DMS53 treated with DMSO at 0.1 percent for 48 hours (cell line): ENCODE results near the gene ARHGAP28.
"Not testable (repeated sequence)": the region's sequence is repeated elsewhere in the genome, so short reads cannot be mapped to it uniquely, and the experiment has no call there.

Experiments used
- DNase-seq: peaks from one replicate; lab custom pipeline; 2025; ENCODE audit not compliant: unreplicated experiment; lab: John Stamatoyannopoulos, UW

ARHGAP28 gene

DNA sequence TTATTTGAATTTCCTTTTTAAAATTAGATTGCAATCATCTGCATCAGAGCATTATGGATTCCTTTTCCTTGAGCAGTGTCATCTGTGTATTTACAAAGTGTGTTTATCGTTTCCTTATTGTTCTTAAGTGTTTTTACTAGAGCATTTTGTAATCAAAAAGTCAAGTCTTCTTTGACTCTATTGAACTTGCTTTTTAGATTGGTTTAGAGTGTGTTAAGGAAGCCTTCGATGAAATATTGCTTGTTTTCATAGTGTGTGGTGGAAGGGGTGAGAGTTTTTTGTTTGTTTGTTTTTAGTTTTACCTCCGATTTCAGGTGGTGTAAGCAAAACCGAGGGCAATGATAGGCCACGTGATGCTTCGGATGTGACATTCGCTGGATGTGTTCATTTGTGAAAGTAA, 45.7 kb downstream of the ARHGAP28 start:
- DNase-seq: no peak

DNA sequence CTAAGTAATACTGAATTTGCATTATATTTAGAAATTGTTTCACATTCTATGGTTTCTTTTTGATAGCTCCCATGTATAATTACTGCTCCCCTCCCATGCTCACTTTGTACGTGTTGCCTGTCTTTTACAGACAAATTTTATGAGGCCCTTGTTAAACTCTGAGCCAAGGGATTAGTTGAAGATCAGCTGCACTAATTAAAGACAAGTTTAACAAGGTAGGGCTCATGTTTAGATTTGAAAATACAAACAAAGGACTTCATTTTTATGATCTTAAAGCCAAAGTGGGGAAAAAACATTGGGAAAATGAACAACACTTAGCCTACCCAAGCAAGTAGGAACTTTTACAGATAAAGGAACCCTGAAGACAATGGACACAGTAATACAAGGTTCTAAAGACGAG, 46.2 kb downstream of the ARHGAP28 start:
- no peak for DNase-seq

DNA sequence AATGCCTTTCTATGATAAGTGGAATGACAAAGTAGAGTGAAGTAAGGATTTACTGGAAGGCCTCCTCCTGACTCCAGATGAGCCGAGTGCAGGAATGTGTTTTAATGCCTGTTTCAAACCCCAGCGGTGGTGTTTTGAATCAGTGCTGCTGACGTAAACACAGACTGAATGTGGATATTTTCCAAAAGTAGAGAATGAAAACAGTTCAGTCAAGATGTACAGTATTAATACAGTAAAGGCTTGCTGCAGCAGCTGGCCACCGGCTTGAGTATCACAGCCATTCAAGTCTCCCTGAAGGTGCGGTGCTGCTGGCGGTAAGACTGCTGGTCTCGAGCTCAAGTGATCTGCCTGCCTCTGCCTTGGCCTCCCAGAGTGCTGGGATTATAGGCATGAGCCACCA, 46.7 kb downstream of the ARHGAP28 start:
- DNase-seq: no peak

DNA sequence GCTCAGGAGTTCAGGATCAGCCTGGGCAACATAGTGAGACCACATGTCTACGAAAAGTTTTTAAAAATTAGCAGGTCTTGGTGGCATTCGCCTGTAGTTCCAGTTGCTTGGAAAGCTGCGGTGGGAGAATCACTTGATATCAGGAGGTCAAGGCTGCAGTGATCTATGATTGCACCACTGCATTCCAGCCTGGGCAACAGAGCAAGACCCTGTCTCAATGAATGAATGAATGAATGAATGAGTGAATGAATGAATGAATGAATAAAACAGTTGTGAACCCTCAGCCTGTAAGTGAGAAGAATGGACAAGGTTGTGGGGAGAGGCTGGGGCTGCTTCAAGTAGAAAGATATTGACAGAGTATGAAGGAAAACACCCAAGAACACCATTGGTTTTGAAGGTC, 48.0 kb downstream of the ARHGAP28 start:
- DNase-seq: no peak

DNA sequence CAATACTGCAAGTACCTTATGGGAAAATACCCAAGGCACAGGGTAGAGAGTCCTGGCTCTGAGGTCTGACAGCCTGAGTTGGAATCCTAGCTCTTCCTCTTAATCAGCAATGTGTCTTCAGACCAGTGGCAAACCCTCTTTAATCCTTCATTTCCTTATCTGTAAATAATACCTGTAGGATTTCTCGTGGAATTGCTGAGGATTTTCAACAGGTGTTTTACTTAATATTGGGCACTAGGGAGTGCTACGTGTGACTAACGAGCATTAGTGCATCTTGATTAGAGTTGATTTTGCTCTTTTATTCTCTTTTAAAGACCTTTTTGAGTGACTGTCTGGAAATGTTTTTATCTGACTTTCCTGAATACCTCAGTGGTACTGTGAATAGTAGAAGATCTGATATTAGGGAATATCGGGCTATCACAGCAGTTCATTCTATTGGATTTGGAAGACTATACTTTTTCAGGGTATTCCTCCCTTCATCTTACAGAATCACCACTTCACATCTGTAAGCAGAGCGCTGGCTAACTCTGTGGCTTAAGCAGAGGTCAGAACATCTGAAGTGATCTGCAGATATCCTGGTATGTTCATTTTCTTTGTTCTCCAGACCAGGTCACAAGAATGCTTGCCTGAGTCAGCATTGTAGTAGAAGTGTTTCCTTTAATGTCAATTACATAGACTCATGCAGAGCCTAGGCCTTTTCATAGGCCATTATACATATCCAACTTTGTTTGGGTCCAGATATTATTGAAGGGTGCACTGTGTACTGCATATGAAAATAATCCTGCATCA, 49.1 kb downstream of the ARHGAP28 start:
- DNase-seq: no peak

DNA sequence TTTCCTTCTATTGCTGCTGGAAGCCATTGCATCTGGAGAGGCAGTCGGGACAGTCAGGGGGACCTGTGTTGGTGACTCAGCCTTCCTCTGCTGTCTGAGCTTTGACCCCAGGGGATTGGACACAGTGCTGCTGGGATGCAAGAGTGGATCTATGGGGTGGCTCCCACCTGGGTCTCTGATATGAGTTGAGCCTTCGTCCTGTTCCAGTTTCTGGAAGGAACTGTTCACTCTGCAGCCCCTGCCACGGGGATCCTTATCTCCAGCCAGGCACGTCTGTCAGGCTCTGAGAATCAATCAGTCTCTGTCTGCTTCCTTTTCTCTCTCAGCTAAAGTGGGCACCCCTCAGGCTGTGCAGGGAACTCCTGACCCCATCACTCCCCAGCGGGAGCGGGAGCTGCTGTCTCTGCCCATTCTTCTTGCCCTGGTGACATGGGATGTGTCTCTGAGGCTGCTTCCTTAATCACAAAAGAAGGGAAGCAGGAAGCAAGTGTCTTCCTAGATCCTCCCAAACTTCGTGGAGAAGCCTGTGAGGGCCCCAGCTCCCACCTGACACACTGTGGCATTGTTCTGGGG, 51.7 kb downstream of the ARHGAP28 start:
- no peak for DNase-seq

DNA sequence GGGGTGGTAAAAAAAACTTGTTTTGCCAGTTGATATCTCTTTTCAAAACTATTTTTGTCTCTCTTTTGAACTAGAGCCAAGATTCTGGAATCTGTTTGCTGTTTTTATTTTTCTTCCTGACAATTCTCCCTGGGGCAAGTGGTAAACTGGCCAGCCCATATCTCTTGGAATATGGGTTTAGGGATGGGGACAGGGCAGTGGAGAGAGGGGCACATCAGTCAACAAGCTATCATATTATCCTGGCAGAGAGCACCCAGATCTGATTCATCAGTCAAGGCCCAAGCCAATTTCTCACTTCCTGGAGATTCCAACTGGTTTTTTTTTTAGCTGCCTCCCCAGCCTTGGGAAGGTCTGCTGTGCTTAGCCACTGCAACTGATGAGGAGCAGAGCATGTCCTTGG, 52.3 kb downstream of the ARHGAP28 start:
- no peak for DNase-seq

DNA sequence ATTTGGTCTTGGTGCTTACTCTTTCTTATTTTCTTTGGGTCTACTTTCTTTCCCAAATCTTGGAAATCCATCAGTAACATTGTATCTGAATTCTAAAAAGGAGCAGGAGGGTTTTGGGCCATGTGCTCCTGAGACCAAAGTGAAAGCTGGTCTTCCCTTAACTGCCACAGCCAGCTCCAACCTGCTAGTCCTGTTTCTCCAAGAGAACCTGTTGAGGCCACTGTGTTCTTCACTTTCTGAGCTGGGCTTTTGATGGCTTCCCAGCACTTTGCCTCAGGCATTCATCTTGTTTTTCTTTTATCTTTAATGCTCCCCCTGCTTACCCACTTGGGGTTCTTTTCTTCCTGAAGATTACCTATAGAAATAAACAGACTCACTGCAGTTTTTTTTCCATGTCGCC, 53.3 kb downstream of the ARHGAP28 start:
- peak; percentile 26 for DNase-seq

DNA sequence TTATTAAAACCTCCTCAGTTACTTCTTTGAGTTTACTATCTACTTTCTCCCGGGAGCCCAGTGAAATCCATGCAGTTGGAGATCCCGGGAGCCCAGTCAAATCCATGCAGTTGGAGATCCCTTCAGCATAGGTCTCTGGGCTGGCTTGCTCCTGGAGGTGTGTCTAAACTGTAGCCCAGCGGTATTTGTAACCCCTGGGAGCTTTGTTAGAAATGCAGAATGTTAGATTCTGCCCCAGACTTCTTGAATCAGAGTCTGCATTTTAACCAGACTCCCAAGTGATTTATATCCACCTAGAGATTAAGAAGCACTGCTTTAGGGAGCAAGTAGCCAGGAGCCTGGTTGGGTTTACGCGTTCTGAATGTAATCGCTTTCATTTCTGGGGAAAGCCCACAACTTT, 54.5 kb downstream of the ARHGAP28 start:
- no peak for DNase-seq

DNA sequence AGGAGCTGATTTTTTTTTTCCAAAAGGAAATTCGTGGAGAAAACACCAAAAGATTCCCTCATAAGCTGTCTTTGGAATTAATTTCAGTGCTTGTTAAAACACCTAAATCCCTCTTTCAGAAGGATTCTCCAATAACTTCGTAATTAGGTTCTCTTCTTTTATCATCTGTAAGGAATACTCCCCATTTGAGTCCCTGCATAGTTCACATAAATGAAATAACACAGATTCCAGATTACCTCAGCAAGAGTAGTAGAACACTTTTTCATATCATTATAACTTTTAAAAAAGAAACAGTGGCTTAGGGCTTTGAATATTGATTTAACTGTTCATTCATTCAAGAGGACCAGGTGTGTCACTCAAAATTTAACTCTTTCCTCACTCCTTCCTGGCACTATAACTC, 55.5 kb downstream of the ARHGAP28 start:
- no peak for DNase-seq

DNA sequence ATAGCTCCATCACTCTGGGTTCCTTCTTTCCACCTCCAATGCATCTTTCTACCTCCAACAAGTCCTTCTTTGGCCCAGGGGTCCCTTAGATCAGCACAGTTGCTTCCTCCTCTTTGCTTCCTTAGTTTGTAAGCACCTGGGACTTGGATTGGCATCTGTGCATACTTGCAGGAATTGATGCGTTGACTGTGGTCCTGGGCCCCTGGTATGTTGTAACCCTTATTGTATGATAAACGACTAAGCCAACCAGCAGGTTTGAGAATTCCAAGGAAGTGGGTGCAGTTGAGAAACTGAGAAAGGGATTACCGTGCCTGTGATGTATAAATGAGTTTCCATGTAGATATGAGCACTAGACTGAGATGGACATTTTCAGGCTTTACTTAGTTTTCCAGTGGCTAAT, 55.9 kb downstream of the ARHGAP28 start:
- DNase-seq: no peak

DNA sequence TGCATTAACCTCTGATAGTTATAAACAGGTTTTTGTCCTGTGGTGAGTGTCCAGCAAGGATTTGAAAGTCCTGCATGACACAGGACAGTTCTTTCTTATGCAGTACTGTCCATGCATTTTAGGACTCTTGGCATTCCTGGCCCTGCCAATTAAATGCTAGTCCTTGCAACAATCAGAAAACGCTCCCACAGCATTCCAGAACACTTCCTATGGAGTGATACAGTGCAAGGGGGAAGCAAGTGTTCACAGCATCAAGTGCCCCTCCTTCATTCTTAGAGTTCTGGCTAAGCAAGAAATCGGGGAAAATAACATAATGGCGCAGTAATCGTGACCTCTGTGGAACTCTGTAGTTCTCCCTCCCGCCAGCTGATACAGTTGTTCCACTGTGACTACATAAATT, 62.9 kb downstream of the ARHGAP28 start:
- no peak for DNase-seq

DNA sequence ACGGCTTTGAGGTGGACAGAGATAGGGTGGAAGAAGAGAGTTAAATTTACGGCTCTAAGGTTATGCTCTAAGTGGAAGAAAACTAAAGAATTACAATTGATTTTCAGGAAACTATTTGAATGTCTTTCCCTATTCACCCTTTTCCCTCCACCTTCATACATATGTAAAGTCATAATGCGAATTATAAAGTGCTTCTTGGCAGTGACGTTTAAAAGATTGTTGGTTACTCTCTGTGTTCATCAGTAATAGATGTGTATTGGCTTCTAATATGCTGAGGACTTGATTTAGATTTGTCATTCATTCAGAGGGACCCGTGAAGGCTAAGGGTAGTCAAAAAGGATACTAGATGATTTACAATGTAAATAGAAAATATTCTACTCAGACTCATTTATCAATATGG, 63.9 kb downstream of the ARHGAP28 start:
- no peak for DNase-seq

DNA sequence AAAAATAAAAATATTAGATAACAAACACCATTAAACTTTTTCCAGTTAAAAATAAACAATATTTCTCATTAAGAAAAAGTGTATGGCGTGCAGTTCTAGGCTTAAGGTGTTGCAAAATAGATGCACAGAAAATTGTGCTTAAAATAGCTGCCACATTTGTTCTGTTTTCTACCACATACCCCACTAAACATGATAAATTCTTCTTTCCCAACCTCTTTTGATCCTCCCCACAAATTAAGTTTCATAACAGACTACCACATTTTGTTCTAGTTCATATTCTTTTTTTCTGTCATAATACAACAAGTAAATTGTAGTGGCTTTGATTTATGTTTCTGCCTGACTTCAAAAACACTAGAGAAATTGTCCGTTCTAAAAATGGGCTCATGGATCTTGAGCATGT, 64.5 kb downstream of the ARHGAP28 start:
- no peak for DNase-seq

DNA sequence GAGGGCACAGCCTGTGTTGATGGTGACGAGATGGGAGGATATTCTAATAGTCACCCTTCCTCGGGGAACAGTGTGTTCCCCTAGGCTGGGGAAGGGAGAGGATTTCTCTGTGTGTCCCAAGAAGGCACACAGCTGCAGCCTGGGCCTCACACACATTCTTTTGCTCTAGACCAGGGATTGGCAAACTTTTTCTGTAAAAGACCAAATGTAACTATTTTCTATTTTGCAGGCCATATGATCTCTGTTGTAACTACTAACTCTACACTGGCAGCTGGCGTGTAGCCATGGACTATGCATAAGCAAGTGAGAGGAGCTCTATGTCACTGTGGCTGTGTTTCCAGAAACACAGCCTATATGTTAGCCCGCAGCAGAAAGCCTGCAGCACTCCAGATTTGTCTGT, 65.8 kb downstream of the ARHGAP28 start:
- no peak for DNase-seq

DNA sequence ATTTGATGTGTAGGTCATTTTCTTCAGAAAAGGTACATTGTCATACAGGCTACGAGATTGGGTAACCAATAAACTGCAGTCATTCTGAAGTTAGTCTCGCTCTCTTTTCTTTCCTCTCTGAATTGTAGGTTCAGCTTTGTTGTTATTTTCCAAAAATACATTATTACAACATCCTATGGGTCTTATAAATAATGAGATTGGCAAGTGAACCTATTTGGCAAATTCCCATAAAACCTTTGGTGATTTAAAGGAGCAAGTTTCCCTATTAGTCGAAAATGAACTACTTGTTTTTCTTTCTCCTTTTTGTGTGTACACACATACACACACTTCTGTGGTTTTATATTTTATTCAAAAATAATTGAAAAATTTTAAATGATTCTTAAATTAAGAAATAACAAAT, 67.0 kb downstream of the ARHGAP28 start:
- no peak for DNase-seq

DNA sequence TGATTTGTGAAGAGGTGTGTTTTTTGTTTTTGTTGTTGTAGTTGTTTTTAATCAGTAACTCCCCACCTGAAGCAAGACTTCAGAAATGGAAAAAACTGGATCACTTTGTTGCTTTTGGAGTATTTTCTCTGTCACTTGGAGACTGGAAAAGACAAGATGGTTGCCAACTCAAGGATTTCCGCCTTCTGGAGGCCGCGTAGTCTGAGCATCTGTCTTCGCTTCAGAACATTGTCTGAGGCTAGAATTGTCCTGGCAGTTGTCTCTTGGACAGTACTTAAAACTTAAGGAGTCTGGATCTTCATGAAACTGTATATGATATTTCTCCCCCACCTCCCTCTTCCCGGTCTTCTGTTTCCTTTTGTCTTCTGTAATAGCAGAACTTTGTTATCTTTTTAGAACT, 67.7 kb downstream of the ARHGAP28 start:
- DNase-seq: no peak

DNA sequence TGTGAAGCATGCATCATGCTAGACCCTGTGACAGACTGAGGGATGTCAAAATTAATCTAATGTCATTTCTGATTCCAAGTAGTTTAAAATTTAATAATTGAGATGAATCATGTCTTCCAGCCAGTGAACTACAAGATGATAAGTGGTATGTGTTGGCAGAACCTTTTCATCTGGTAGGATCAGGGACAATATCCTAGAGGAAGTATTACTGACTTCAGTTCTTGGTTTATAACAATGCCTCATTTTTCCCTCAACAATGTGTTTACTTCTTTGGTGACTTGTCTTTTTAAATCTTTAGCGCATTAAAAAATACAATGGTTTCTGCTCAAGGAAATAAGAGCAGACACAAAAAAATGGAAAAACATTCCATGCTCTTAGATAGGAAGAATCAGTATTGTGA, 69.4 kb downstream of the ARHGAP28 start:
- DNase-seq: no peak

DNA sequence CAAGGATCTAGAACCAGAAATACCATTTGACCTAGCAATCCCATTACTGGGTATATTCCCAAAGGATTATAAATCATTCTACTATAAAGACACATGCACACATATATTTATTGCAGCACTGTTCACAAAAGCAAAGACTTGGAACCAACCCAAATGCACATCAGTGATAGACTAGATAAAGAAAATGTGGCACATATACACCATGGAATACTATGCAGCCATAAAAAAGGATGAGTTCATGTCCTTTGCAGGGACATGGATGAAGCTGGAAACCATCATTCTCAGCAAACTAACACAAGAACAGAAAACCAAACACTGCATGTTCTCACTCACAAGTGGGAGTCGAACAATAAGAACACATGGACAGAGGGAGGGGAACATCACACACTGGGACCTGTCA, 70.8 kb downstream of the ARHGAP28 start:
- DNase-seq: not testable (repeated sequence)

DNA sequence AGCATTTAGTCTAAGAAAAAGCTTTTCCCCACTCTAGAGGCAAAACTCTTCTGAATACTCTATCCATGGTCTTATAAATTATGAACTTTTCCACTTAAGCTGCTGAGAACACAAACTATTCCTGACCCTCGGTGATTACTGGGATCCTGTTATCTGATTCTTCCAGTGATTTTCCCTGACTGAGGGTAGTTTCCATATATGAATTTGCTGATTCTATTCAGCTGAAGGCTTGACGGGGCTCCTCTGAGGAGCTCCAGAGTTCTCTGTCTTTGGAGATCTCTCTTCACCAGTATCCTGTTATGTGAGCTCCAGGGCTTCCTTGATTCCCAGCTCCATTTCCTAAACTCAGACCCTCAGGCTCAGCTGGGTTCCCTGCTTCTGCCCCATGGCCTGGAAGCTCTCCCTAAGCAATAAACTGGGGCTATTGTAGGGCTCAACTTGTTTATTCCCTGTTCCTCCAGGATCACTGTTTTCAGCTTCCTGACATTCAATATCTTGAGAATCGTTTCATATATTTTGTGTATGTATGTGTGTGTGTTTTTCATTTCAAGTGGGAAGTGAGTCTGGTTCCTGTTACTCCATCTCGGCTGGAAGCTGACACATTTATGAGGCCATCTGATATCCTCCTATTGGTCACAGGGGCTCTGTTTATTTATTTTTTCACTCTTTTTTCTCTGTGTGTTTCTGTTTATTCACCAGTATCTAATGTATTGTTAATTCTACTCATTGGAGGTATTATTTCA, 78.2 kb downstream of the ARHGAP28 start:
- DNase-seq: peak; percentile 42

DNA sequence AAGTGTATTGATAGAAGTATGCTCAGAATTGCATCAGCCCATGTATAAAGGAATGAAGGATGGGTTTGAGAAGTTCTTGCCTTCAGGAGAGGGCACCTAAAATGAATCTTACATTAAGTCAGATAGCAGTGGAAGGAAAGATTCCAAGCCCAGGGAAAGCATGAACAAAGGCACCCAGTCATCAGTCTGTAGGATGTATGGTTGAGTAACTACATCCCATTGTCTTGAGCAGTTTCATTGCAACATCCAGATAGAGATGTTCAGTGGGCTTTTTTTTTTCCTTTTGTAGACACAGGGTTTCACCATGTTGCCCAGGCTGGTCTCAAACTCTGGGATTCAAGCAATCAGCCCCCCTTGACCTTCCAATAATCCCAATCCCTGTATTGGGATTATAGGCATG, 80.7 kb downstream of the ARHGAP28 start:
- DNase-seq: no peak

DNA sequence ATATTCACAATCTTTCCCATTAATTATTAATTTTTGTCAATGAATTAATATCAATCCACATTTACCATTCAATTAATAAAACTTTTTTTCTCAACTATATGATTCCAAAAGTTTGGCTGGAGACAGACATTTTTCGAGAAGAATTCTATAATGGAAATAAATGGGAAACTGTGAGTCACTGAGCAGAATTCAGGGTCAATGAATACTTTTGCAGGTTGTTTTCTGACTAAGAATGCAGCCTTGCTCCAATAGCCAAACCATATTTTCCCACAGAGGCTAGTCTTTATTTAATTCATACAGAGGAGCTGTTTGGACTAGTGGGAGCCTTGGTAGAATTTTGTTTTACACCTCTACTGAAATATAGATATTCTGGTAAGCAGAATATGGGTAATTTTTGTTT, 82.3 kb downstream of the ARHGAP28 start:
- no peak for DNase-seq
